Adrenal gland (tissue), 12 donors: Measurements from ENCODE around the gene ATP8B1. TPM values are rescaled to one million over a fixed set of nuclear protein-coding genes. Genes with fewer than 3 reads are reported as not detected.

ENCODE experiments used
- DNase-seq, 7 donors: peaks; one replicate each; pipeline ENCODE4 v3.0.0-alpha.2; 2019 to 2020
- H3K27ac ChIP-seq, 5 donors: fragments of 200-600 bp; sonication (generic) in 4 of 5; 1 replicate in 3 of 5; 2 replicates in 2 of 5; pipeline versions ENCODE4 v1.5.1 to v1.8.0; 2016 to 2020; ENCODE audit warnings: mild to moderate bottlenecking in 1 of 5
- H3K27me3 ChIP-seq: fragments of 200-600 bp; 2 replicates; pipeline ENCODE4 v1.8.0; 2021
- H3K36me3 ChIP-seq, 2 donors: fragments of 200-600 bp; replicated peaks in 1 of 2; 1 replicate in 1 of 2; 2 replicates in 1 of 2; pipeline versions ENCODE4 v1.5.1 to v1.8.0; 2018 to 2022
- H3K4me1 ChIP-seq, 2 donors: fragments of 200-600 bp; replicated peaks in 1 of 2; 1 replicate in 1 of 2; 2 replicates in 1 of 2; pipeline versions ENCODE4 v1.5.1 to v1.8.0; 2018 to 2021
- H3K4me3 ChIP-seq, 4 donors: fragments of 200-600 bp; sonication (generic) in 3 of 4; one replicate each; pipeline ENCODE4 v1.5.1; 2016 to 2018
- H3K9me3 ChIP-seq, 3 donors: fragments of 200-600 bp; sonication (generic) in 1 of 3; replicated peaks in 1 of 3; 1 replicate in 2 of 3; 2 replicates in 1 of 3; pipeline versions ENCODE4 v1.5.1 to v1.8.0; 2016 to 2021
- POLR2A ChIP-seq, 2 donors: fragments of 450-650 bp; IDR thresholded peaks; one replicate each; pipeline ENCODE4 v1.6.1; 2017; ENCODE audit warnings: antibody characterized with exemption in 2 of 2, mild to moderate bottlenecking in 2 of 2, moderate library complexity in 1 of 2
- WGBS, 4 donors: extraction: QIAGEN DNeasy Blood & Tissue Kit in 2 of 4; methylation state at CpG; one replicate each; pipeline versions ENCODE4 v1.1.5 to v1.1.7; 2013 to 2017; 5-methylcytosine and 5-hydroxymethylcytosine counted together
- intact Hi-C, 2 donors: fragments of 100-400 bp; cut with DNase I; formaldehyde crosslinking; loops; one replicate each; pipeline versions ENCODE4 v1.14.1 to v1.15.0; 2022 to 2023
- polyA plus RNA-seq, 3 donors: library from polyadenylated mRNA; stranded (reverse); fragments of 200-250 nt in 2 of 3; fragments of 350-450 nt in 1 of 3; fragmentation: Illumina TruSeq in 1 of 3; extraction: RNeasy Lipid Tissue Mini Kit (QIAGEN cat#74804) in 1 of 3; gene quantifications; one replicate each; pipeline ENCODE4 v1.2.3, GENCODE V29; 2013 to 2014
- total RNA-seq, 9 donors: library from RNA; depleted of rRNA in 4 of 9; stranded (reverse); fragments of >200 nt in 4 of 9; fragments of 120-200 nt in 1 of 9; fragmentation: NEBNext Ultra II Directional in 1 of 9; extraction: Animal tissue kit (Norgen Biotek cat#: 25700) in 1 of 9; gene quantifications; one replicate each; pipeline versions ENCODE4 v1.1.0 to v1.2.4, GENCODE V29; 2013 to 2023
- TF ChIP-seq, protein P1 (sequence below), 6 experiments: fragments of 450-650 bp in 4 of 6; fragments of 200-600 bp in 2 of 6; sonication (generic) in 1 of 6; IDR thresholded peaks; 1 replicate in 5 of 6; 2 replicates in 1 of 6; pipeline versions ENCODE4 v1.5.1 to v1.8.0; 2016 to 2021; ENCODE audit warnings: antibody characterized with exemption in 6 of 6, mild to moderate bottlenecking in 2 of 6, moderate library complexity in 1 of 6
- donor health status: healthy with polysubstance abuse.
- donor health status: Bipolar disorder and iron deficiency.
- donor health status: DM: yes; HTN: yes; CAD: no.
- donor health status: DM: no; HTN: no; CAD: no.
- donor health status: DM: no; HTN: no; CAD: no.
- donor health status: DM: yes; HTN: yes; CAD: no.

ATP8B1 gene
- total and polyA plus RNA-seq, 12 donors: 4.3 to 42.5 (median 14.4) TPM

DNA sequence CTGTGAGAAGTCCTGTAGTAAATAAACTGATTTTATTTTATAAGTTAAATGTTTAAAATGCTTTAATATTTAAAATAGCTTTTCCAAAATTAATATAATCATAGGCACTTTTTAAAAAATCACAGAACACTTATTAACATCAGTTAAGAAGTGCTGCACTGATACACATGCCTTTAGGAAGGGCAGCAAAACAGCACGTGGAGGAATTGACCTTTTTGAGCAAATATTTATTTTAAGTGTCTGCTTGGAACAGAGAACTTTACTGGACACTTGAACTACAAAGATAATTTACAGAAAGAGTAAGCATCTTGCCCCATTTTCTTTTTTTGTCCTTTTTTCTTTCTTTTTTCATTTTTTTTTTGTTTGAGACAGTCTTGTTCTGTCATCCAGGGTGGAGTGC lies 93.8 kb downstream of the ATP8B1 start:
- Histone ChIP-seq H3K4me1 (peaks cover 0 to 12% of the 10 kb centered on the region in 2 donors), H3K9me3 (no peaks in the 10 kb centered on the region), H3K4me3 (no peak overlapping the region), H3K27me3 (no peaks in the 10 kb centered on the region), H3K36me3 (no peaks in the 10 kb centered on the region), H3K27ac (no peak overlapping the region)
- no peak for DNase-seq
- no peak for TF ChIP-seq POLR2A (IDR thresholded peaks at IDR 0.05)
- TF ChIP-seq, protein P1, sequence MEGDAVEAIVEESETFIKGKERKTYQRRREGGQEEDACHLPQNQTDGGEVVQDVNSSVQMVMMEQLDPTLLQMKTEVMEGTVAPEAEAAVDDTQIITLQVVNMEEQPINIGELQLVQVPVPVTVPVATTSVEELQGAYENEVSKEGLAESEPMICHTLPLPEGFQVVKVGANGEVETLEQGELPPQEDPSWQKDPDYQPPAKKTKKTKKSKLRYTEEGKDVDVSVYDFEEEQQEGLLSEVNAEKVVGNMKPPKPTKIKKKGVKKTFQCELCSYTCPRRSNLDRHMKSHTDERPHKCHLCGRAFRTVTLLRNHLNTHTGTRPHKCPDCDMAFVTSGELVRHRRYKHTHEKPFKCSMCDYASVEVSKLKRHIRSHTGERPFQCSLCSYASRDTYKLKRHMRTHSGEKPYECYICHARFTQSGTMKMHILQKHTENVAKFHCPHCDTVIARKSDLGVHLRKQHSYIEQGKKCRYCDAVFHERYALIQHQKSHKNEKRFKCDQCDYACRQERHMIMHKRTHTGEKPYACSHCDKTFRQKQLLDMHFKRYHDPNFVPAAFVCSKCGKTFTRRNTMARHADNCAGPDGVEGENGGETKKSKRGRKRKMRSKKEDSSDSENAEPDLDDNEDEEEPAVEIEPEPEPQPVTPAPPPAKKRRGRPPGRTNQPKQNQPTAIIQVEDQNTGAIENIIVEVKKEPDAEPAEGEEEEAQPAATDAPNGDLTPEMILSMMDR (IDR thresholded peaks at IDR 0.05): no peak
- intact Hi-C loops: no loop called here
- WGBS, 4 donors: 72 to 86% (median 82%) methylated on average over 1 of the region's 1 CpG

DNA sequence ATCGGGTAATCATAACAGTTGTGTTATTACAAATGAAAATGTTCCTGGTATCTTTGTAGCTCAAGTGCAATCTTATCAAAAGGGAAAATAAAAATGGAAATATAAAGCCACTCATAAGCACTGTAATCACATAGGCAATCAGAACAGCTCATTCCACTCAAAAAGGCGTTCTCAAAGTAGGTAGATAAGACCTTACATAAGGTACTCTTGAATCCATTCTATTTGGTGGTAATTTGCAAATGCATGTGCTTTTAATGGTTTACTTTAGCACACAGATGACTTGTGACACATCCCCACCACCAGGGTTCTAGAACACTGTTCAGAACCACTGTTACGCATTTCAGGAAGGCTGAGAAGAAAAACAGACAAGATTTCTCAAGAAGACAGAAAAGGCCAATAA lies 94.8 kb downstream of the ATP8B1 start:
- no peak for TF ChIP-seq POLR2A (IDR thresholded peaks at IDR 0.05)
- TF ChIP-seq, protein P1 (IDR thresholded peaks at IDR 0.05): no peak
- no peaks in the 10 kb centered on the region for H3K36me3 ChIP-seq
- intact Hi-C loops: no loop called here
- H3K27ac ChIP-seq: no peak overlapping the region
- WGBS, 4 donors: 88 to 97% (median 90%) methylated on average over 3 of the region's 3 CpGs
- peaks cover 0 to 12% of the 10 kb centered on the region in 2 donors for H3K4me1 ChIP-seq
- DNase-seq: no peak
- no peaks in the 10 kb centered on the region for H3K9me3 ChIP-seq
- no peaks in the 10 kb centered on the region for H3K27me3 ChIP-seq
- no peak overlapping the region for H3K4me3 ChIP-seq

DNA sequence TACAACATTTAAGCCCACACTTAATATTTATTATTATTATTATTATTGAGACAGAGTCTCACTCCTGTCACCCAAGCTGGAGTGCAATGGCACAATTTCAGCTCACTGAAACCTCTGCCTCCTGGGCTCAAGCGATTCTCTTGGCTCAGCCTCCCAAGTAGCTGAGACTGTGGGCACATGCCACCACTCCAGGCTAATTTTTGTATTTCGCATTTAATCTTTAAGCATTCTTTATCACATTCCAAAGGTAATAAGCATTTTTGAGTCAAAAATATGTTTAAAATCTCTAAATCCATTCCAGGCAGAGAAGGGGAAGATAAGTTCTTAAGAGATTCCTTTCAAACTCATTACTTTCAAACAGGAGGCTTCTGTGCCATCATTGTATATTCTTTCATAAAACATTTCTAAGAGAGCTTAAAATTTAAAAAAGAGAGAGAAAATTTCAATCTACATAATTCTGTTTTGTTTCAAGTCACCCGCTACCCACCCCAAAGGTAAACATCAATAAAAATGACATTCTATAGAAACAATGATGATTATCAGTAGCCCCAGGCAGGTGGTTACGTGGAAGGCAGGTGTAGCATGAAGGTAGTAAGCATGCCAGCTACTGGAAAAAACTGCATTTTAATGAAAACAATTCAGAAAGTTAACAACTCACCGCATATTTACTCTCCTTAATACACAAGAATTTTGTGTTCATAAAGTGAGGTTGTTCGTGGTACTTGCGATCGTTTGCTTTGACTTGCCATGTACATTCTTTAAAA lies 97.1 kb downstream of the ATP8B1 start:
- no peak overlapping the region for H3K27ac ChIP-seq
- intact Hi-C loops: no loop called here
- H3K27me3 ChIP-seq: no peaks in the 10 kb centered on the region
- H3K36me3 ChIP-seq: no peaks in the 10 kb centered on the region
- 95 to 98% (median 98%) methylated on average over 8 of the region's 8 CpGs for WGBS, 4 donors
- no peak overlapping the region for H3K4me3 ChIP-seq
- no peak for TF ChIP-seq POLR2A (IDR thresholded peaks at IDR 0.05)
- TF ChIP-seq, protein P1 (IDR thresholded peaks at IDR 0.05): no peak
- DNase-seq: no peak
- no peaks in the 10 kb centered on the region for H3K9me3 ChIP-seq
- peaks cover 0 to 3% of the 10 kb centered on the region in 2 donors for H3K4me1 ChIP-seq

DNA sequence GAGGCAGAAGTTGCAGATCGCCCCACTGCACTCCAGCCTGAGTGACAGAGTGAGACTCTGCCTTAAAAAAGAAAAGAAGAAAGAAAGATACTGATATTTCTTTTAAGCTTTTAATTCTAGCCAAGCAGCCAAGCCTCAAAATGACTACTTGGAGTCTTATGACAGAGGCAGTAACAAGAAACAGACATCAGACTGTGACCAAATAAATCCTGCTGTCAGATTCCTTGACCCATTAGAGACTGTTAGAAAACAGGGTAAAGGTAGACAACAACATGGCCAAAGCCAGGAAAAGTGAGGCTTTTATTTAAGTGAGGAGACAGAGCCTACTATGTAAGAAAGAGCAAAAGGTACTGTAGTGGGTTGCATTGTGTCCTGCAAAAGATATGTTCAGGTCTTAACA lies 98.1 kb downstream of the ATP8B1 start:
- Histone ChIP-seq H3K4me1 (peaks cover 0 to 3% of the 10 kb centered on the region in 2 donors), H3K4me3 (no peak overlapping the region), H3K27ac (no peak overlapping the region), H3K9me3 (no peaks in the 10 kb centered on the region), H3K36me3 (no peaks in the 10 kb centered on the region), H3K27me3 (no peaks in the 10 kb centered on the region)
- DNase-seq: no peak
- intact Hi-C loops: no loop called here
- WGBS, 4 donors: 100% methylated on average over 1 of the region's 1 CpG
- TF ChIP-seq, protein P1 (IDR thresholded peaks at IDR 0.05): no peak
- no peak for TF ChIP-seq POLR2A (IDR thresholded peaks at IDR 0.05)
